Heart right ventricle (tissue), 16 donors: Measurements from ENCODE around the gene MAML2. TPM values are rescaled to one million over a fixed set of nuclear protein-coding genes. Genes with fewer than 3 reads are reported as not detected.

Experiments used
- ATAC-seq, 8 donors: fragments of 200-7000 bp; cut with Tn5 transposase; one replicate each; pipeline ENCODE4 v1.9.1; 2020; ENCODE audit warnings: mild to moderate bottlenecking in 8 of 8, moderate library complexity in 8 of 8, moderate number of reproducible peaks in 1 of 8
- DNase-seq, 2 donors: peaks; one replicate each; pipeline ENCODE4 v3.0.0-alpha.2; 2020
- H3K27ac ChIP-seq, 10 donors: fragments of 200-600 bp; sonication (generic) in 2 of 10; one replicate each; pipeline versions ENCODE4 v1.5.0 to v1.8.0; 2020 to 2022; ENCODE audit warnings: mild to moderate bottlenecking in 3 of 10
- H3K27me3 ChIP-seq, 7 donors: fragments of 200-600 bp; one replicate each; pipeline ENCODE4 v1.8.0; 2021 to 2022; ENCODE audit warnings: mild to moderate bottlenecking in 2 of 7
- H3K36me3 ChIP-seq, 9 donors: fragments of 200-600 bp; sonication (generic) in 1 of 9; one replicate each; pipeline versions ENCODE4 v1.5.0 to v1.8.0; 2020 to 2022; ENCODE audit warnings: mild to moderate bottlenecking in 2 of 9
- H3K4me1 ChIP-seq, 9 donors: fragments of 200-600 bp; sonication (generic) in 1 of 9; one replicate each; pipeline versions ENCODE4 v1.5.0 to v1.8.0; 2020 to 2022; ENCODE audit warnings: mild to moderate bottlenecking in 4 of 9
- H3K4me3 ChIP-seq, 10 donors: fragments of 200-600 bp; sonication (generic) in 2 of 10; one replicate each; pipeline versions ENCODE4 v1.5.0 to v1.8.0; 2020 to 2022; ENCODE audit warnings: mild to moderate bottlenecking in 7 of 10, moderate library complexity in 2 of 10
- H3K9me3 ChIP-seq, 11 donors: fragments of 200-600 bp in 10 of 11; sonication (generic) in 2 of 11; one replicate each; pipeline versions ENCODE4 v1.5.0 to v1.8.0; 2013 to 2022; ENCODE audit warnings: mild to moderate bottlenecking in 2 of 11, control low read depth in 1 of 11, moderate library complexity in 1 of 11
- CTCF ChIP-seq, 9 donors: fragments of 200-600 bp; sonication (generic) in 2 of 9; IDR thresholded peaks; one replicate each; pipeline versions ENCODE4 v1.5.0 to v1.8.0; 2021 to 2022; ENCODE audit warnings: antibody characterized with exemption in 9 of 9, mild to moderate bottlenecking in 5 of 9, moderate library complexity in 1 of 9
- WGBS, 2 donors: extraction: QIAGEN DNeasy Blood & Tissue Kit; methylation state at CpG; one replicate each; pipeline ENCODE4 v1.1.7; 2013; ENCODE audit warnings: inconsistent platforms in 1 of 2; 5-methylcytosine and 5-hydroxymethylcytosine counted together
- intact Hi-C, 10 donors: fragments of 100-400 bp; cut with DNase I; formaldehyde crosslinking; loops; one replicate each; pipeline versions ENCODE4 v1.11.1 to v1.14.2; 2022
- polyA plus RNA-seq, 2 donors: library from polyadenylated mRNA; stranded (reverse); fragments of 200-250 nt; gene quantifications; one replicate each; pipeline ENCODE4 v1.2.3, GENCODE V29; 2013
- total RNA-seq, 10 donors: library from RNA; stranded (reverse); fragmentation: NEBNext Ultra II Directional in 3 of 10; extraction: Animal tissue kit (Norgen Biotek cat#: 25700) in 3 of 10; gene quantifications; one replicate each; pipeline versions ENCODE4 v1.2.1 to v1.2.4, GENCODE V29; 2021 to 2023
- donor health status: Arrhythmogenic right ventricular cardiomyopathy.
- donor health status: ischemic (EF 13 %, LVEDD 7.1; RV severe dilation, severe dysfunction).
- donor health status: healthy with polysubstance abuse.
- donor health status: DM: no; HTN: yes; CAD: no.
- donor health status: DM: no; HTN: no; CAD: no.
- donor health status: ischemic (EF 25% LVEDD 6.9; RV normal size, moderate dysfunction).
- donor health status: ischemic (EF 25% LVEDD 5.7; RV mildly dilated, moderate dysfunction).
- donor health status: healthy.
- donor health status: DM: yes; HTN: yes; CAD: no.
- donor health status: Ischemic cardiomyopathy.
- donor health status: ischemic (EF 35%, LVEDD 5.7; RV mildly dilated, moderate dysfunction).
- donor health status: nonischemic (EF 11% LVEDD 7.7; RV severe dilation, severe dysfunction).
- donor health status: DM: yes; HTN: yes; CAD: no.
- donor health status: PGD.
- donor health status: ischemic (EF 29% LVEDD 5.4; RV normal size, mild dysfunction).
- donor health status: nonischemic (EF 23%, LVEDD 6.1; RV moderate dilation, normal function).

MAML2 gene
- total and polyA plus RNA-seq, 12 donors: 1.3 to 6.1 (median 4.1) TPM

- H3K36me3 ChIP-seq: no peaks in the 10 kb centered on the region
- DNase-seq (no peak), ATAC-seq (no peak)
- intact Hi-C loops: loop anchor here in 1 of 10 donors (10.0 kb wide), 1 partner anchor 65 kb away; no protein-coding TSS in a partner anchor
- H3K4me1 ChIP-seq: peaks cover 0 to 48% (median 19%) of the 10 kb centered on the region in 9 donors
- TF ChIP-seq CTCF (IDR thresholded peaks at IDR 0.05): no peak
- no peak overlapping the region for H3K4me3 ChIP-seq
- H3K27ac ChIP-seq: no peak overlapping the region
- H3K27me3 ChIP-seq: no peaks in the 10 kb centered on the region
- no peaks in the 10 kb centered on the region for H3K9me3 ChIP-seq
- WGBS, 2 donors: 88 to 92% methylated on average over 4 of the region's 4 CpGs
Measured at GRCh38 chr11:96079691-96080090, 263.3 kb downstream of the MAML2 start.

- no peaks in the 10 kb centered on the region for H3K9me3 ChIP-seq
- DNase-seq (no peak), ATAC-seq (peak in 1 of 8 donors; percentile 7)
- H3K27ac ChIP-seq: peak overlapping the region in 8 of 10 donors; percentile 16 to 68 (median 46)
- H3K4me1 ChIP-seq: peaks cover 0 to 54% (median 22%) of the 10 kb centered on the region in 9 donors
- 73 to 76% methylated on average over 5 of the region's 5 CpGs for WGBS, 2 donors
- no peak for TF ChIP-seq CTCF (IDR thresholded peaks at IDR 0.05)
- no peak overlapping the region for H3K4me3 ChIP-seq
- intact Hi-C loops: loop anchor here in 1 of 10 donors (10.0 kb wide), 1 partner anchor 69 kb away; no protein-coding TSS in a partner anchor
- H3K27me3 ChIP-seq: no peaks in the 10 kb centered on the region
- H3K36me3 ChIP-seq: peaks cover 0 to 5% (median 0%) of the 10 kb centered on the region in 9 donors
Measured at GRCh38 chr11:96075532-96075959, 267.4 kb downstream of the MAML2 start.

GRCh38 chr11:96074551-96075310, 268.3 kb downstream of the MAML2 start:
- 63 to 68% methylated on average over 11 of the region's 11 CpGs for WGBS, 2 donors
- peaks cover 0 to 54% (median 22%) of the 10 kb centered on the region in 9 donors for H3K4me1 ChIP-seq
- no peak overlapping the region for H3K4me3 ChIP-seq
- H3K9me3 ChIP-seq: no peaks in the 10 kb centered on the region
- no peaks in the 10 kb centered on the region for H3K27me3 ChIP-seq
- DNase-seq (no peak), ATAC-seq (no peak)
- intact Hi-C loops: loop anchor here in 1 of 10 donors (10.0 kb wide), 1 partner anchor 70 kb away; no protein-coding TSS in a partner anchor
- peak overlapping the region in 7 of 10 donors; percentile 16 to 68 (median 54) for H3K27ac ChIP-seq
- TF ChIP-seq CTCF (IDR thresholded peaks at IDR 0.05): no peak
- peaks cover 0 to 5% (median 0%) of the 10 kb centered on the region in 9 donors for H3K36me3 ChIP-seq

- TF ChIP-seq CTCF (IDR thresholded peaks at IDR 0.05): no peak
- DNase-seq (no peak), ATAC-seq (no peak)
- intact Hi-C loops: loop anchor here in 1 of 10 donors (10.0 kb wide), 1 partner anchor 71 kb away; no protein-coding TSS in a partner anchor
- H3K9me3 ChIP-seq: no peaks in the 10 kb centered on the region
- H3K4me1 ChIP-seq: peaks cover 0 to 54% (median 22%) of the 10 kb centered on the region in 9 donors
- H3K27ac ChIP-seq: peak overlapping the region in 1 of 10 donors; percentile 28
- H3K27me3 ChIP-seq: no peaks in the 10 kb centered on the region
- 97 to 98% methylated on average over 6 of the region's 6 CpGs for WGBS, 2 donors
- H3K4me3 ChIP-seq: no peak overlapping the region
- peaks cover 0 to 5% (median 0%) of the 10 kb centered on the region in 9 donors for H3K36me3 ChIP-seq
Measured at GRCh38 chr11:96073536-96073935, 269.5 kb downstream of the MAML2 start.
